Measurements from ENCODE around the gene PLEKHH1. TPM values are rescaled to one million over a fixed set of nuclear protein-coding genes. Genes with fewer than 3 reads are reported as not detected.
A peak's percentile ranks its signal among the peaks of the same experiment; 100 is the strongest.

The PLEKHH1 gene
- total RNA-seq, 2 experiments from 2014 or later = 2.4 to 3.3 TPM

DNA sequence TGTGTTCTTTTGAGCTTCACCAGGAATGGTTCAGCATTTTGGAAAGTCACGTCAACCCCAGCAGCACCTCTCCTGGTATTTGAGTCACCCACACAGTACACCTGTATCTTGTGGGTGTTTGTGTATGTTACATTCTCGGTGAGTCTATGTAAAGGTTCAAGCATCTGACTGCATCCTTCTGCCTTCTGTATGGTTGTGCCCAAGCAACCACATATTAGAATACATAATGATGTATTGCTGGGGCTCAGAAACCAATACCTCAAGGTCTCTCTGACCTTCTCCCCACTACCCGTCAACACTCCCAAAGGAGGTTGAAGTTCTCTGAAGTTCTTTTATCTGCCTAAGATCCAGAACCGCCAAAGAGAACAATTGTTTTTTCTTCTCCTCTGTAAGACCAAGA is 35.4 kb upstream of the PLEKHH1 start:
- peaks cover 13% of the 10 kb centered on the region for H3K9me3 Mint-ChIP-seq
- no peak overlapping the region for H3K4me3 Mint-ChIP-seq
- DNase-seq = no peak
- H3K36me3 Mint-ChIP-seq = peaks cover 8% of the 10 kb centered on the region
- peaks cover 9% of the 10 kb centered on the region for H3K4me1 Mint-ChIP-seq
- H3K27me3 Mint-ChIP-seq = no peaks in the 10 kb centered on the region
- no peak overlapping the region for H3K27ac Mint-ChIP-seq

DNA sequence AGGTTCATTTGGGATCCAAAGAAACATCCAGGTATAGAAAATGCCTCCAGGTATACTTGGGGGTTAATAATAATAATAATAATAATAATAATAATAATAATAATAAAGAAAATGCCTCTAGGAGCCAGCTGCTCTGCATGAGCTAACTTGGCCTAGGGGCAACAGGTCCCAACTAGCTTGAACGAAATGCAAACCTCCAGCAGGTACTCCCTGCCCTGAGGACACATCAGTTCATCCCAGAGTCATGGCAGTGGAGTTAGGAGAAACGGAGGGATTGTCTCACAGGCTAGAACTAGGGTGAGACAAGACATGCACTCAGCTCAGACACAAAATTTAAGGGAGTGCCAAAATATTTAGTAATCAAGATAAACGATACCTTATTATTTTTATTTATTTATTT is 32.1 kb upstream of the PLEKHH1 start:
- Mint-ChIP-seq H3K27ac (no peak overlapping the region), H3K36me3 (no peaks in the 10 kb centered on the region), H3K27me3 (no peaks in the 10 kb centered on the region), H3K4me3 (no peak overlapping the region), H3K4me1 (peaks cover 9% of the 10 kb centered on the region), H3K9me3 (no peaks in the 10 kb centered on the region)
- no peak for DNase-seq

DNA sequence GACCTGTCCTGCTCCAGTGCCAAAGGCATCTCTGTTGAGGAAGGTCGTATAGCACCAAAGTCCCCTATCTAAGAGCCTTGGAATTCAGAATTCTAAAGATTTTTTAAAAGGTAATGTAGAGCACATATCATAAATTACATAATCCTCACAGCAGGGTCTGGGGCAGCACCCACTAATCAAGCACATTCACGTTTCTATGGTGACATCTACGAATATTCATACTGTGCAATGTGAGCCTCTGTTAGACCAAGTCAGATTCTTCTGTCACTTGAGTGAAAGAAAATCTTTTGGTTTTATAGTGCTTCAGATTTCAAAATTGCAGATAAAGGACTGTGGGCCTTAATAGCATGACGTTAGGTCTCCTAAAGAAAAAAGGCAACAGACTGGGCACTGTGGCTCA is 31.4 kb upstream of the PLEKHH1 start:
- Mint-ChIP-seq H3K27me3 (no peaks in the 10 kb centered on the region), H3K36me3 (no peaks in the 10 kb centered on the region), H3K9me3 (no peaks in the 10 kb centered on the region), H3K4me3 (no peak overlapping the region), H3K27ac (no peak overlapping the region), H3K4me1 (peaks cover 9% of the 10 kb centered on the region)
- no peak for DNase-seq

- no peaks in the 10 kb centered on the region for H3K9me3 Mint-ChIP-seq
- no peak overlapping the region for H3K27ac Mint-ChIP-seq
- H3K36me3 Mint-ChIP-seq = no peaks in the 10 kb centered on the region
- no peak for DNase-seq
- no peaks in the 10 kb centered on the region for H3K27me3 Mint-ChIP-seq
- no peak overlapping the region for H3K4me3 Mint-ChIP-seq
- H3K4me1 Mint-ChIP-seq = peaks cover 3% of the 10 kb centered on the region
Measured at GRCh38 chr14:67502867-67503266, 30.2 kb upstream of the PLEKHH1 start.

DNA sequence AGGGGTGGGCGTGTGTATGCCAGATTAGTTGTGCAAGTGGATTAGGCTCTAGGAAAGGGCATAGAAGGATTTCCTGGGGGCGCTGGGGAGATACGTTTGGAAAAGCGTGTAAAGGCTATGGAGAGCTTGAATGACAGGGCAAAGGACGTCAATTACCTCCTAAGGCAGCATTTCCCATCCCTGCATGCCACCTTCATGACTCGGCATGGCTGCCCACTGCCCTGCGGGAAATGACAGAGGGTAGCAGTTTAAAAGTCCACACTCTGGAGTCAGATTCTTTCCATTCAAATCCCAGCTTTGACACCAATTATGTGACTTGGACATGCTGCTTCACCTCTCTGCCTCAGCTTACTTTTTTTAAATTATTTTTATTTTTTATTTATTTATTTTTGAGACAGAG is 29.8 kb upstream of the PLEKHH1 start:
- H3K27me3 Mint-ChIP-seq = no peaks in the 10 kb centered on the region
- H3K36me3 Mint-ChIP-seq = no peaks in the 10 kb centered on the region
- H3K27ac Mint-ChIP-seq = no peak overlapping the region
- no peak for DNase-seq
- H3K4me1 Mint-ChIP-seq = no peaks in the 10 kb centered on the region
- no peak overlapping the region for H3K4me3 Mint-ChIP-seq
- no peaks in the 10 kb centered on the region for H3K9me3 Mint-ChIP-seq

DNA sequence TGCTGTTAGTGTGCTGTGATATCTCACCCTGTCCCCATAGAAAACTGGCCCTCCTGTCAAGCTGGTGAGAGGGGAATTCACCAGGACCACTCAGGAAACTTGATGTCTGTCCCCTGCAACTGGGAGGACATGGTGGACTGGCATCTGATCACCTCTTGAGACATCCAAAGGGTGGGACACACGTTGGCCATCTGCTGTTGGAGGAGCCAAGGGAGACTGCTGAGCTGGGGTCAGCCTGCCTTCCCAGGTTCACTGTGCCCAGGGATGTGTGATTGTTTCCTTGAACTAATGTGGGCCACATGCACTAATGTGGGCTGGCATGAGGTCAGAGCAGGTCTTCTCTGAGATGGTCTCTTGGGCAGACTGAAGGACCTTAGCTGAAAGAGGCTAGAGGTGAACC is 27.8 kb upstream of the PLEKHH1 start:
- Mint-ChIP-seq H3K4me1 (no peaks in the 10 kb centered on the region), H3K27ac (no peak overlapping the region), H3K36me3 (no peaks in the 10 kb centered on the region), H3K4me3 (no peak overlapping the region), H3K9me3 (no peaks in the 10 kb centered on the region), H3K27me3 (no peaks in the 10 kb centered on the region)
- DNase-seq = no peak

- H3K9me3 Mint-ChIP-seq = no peaks in the 10 kb centered on the region
- H3K4me1 Mint-ChIP-seq = peaks cover 14% of the 10 kb centered on the region
- no peaks in the 10 kb centered on the region for H3K27me3 Mint-ChIP-seq
- no peak for DNase-seq
- H3K36me3 Mint-ChIP-seq = no peaks in the 10 kb centered on the region
- H3K4me3 Mint-ChIP-seq = no peak overlapping the region
- no peak overlapping the region for H3K27ac Mint-ChIP-seq
Measured at GRCh38 chr14:67508956-67509355, 24.1 kb upstream of the PLEKHH1 start.

DNA sequence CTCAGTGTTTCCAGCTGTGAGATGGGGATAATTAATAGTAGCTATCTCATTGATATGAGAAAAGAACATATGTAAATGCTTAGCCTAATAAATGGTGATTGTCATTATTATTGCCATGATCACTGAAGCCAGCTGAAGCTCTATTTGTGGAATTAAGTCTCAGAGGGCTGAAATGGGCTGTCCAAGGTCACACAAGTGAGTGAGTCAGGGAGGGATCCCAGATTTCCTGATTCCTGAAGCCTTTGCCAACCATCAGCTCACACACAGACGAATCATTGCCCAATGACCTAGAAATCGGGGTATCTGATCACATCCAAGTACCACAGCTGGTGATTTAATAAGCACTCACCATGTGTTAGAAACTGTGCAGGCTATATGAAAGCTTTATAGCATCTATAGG is 23.0 kb upstream of the PLEKHH1 start:
- Mint-ChIP-seq H3K27me3 (no peaks in the 10 kb centered on the region), H3K4me1 (peaks cover 19% of the 10 kb centered on the region), H3K27ac (no peak overlapping the region), H3K9me3 (no peaks in the 10 kb centered on the region), H3K36me3 (no peaks in the 10 kb centered on the region), H3K4me3 (no peak overlapping the region)
- no peak for DNase-seq

- H3K27ac Mint-ChIP-seq = no peak overlapping the region
- no peak for DNase-seq
- H3K9me3 Mint-ChIP-seq = no peaks in the 10 kb centered on the region
- H3K4me3 Mint-ChIP-seq = no peak overlapping the region
- no peaks in the 10 kb centered on the region for H3K36me3 Mint-ChIP-seq
- H3K4me1 Mint-ChIP-seq = peaks cover 22% of the 10 kb centered on the region
- H3K27me3 Mint-ChIP-seq = no peaks in the 10 kb centered on the region
Measured at GRCh38 chr14:67510836-67511235, 22.3 kb upstream of the PLEKHH1 start.

DNA sequence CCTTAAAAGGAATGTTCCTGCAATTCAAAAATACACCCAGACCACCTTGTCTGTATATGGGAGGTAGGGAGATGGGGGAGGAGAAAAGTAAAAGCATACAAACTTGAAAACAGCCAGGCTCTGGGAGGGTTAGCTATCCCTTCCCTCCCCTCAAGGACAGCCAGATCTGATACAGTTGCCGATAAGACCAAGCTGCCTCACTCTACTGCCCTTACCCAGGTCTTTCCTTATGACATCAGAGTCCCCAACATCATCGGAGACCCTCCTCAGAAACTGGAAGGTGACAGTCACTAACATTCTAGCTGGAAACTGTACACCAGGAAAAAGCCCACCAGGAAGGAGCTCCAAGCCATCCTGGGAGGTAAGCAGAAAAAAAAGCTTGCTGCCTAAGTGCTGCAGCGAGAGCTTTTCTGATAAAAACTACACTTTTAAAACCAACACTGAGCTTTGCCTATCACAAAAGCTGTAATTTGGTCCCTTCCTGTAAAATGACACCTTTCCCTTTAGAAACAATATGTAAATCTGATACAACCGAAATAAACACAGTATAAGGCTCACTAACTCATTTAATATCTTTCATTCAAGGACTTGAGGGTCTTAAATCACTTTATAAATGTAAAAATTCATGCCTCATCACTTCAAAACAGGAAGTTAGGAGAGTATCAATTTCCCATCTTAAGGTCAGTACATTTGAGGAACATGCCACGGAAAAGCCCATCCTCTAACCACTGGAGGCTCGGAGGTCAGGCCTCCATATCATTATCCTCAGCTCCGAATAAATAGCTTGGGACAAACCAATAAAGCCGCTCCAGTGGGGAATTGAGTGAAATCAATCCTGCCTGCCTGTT is 20.4 kb upstream of the PLEKHH1 start:
- H3K27ac Mint-ChIP-seq = no peak overlapping the region
- no peak overlapping the region for H3K4me3 Mint-ChIP-seq
- no peaks in the 10 kb centered on the region for H3K36me3 Mint-ChIP-seq
- no peaks in the 10 kb centered on the region for H3K9me3 Mint-ChIP-seq
- no peak for DNase-seq
- no peaks in the 10 kb centered on the region for H3K27me3 Mint-ChIP-seq
- H3K4me1 Mint-ChIP-seq = peaks cover 29% of the 10 kb centered on the region

GRCh38 chr14:67513631-67514108 is 19.4 kb upstream of the PLEKHH1 start:
- DNase-seq = no peak
- no peaks in the 10 kb centered on the region for H3K36me3 Mint-ChIP-seq
- H3K27ac Mint-ChIP-seq = no peak overlapping the region
- H3K9me3 Mint-ChIP-seq = no peaks in the 10 kb centered on the region
- peaks cover 29% of the 10 kb centered on the region for H3K4me1 Mint-ChIP-seq
- no peak overlapping the region for H3K4me3 Mint-ChIP-seq
- H3K27me3 Mint-ChIP-seq = no peaks in the 10 kb centered on the region

GRCh38 chr14:67514203-67514607 is 18.9 kb upstream of the PLEKHH1 start:
- no peaks in the 10 kb centered on the region for H3K36me3 Mint-ChIP-seq
- DNase-seq = no peak
- H3K9me3 Mint-ChIP-seq = no peaks in the 10 kb centered on the region
- H3K4me3 Mint-ChIP-seq = peak overlapping the region; percentile 81
- H3K27me3 Mint-ChIP-seq = no peaks in the 10 kb centered on the region
- H3K4me1 Mint-ChIP-seq = peaks cover 29% of the 10 kb centered on the region
- H3K27ac Mint-ChIP-seq = peak overlapping the region; percentile 39

DNA sequence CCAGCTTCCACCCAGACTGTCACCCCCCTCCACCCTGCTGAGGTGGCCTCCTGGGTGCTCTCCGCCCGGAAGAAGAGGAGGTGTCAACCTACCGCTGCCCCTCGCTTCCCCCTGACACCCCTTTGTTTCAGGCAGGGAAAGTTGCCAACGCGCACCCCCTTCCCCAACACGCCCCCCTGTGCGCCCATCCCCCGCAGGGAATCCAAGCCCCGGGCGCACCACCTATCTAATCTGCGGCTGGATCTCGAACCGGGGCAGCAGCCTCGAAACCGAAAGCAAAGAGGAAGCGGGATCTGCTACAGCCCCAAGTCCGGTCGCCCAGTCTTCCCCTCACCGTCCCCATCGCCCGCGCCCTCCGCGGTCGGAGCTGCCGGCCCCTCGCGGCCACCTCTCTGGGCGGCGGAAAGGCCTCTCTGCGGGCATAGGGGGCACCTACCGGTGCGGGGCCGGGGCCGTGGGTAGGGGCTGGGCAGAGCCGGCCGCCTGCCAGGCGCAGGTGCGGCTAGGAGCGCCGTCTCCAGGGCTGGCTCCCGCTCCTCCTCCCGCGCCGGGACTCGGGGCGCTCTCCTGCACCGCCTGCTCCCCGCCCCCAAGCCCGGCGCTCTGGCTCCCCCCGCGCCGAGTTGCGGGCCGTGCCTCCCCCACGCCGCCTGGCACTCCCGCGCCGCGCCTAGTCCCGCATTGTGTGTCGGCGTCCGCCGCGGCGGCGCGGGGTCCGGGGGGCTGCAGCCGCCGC is 18.3 kb upstream of the PLEKHH1 start:
- H3K9me3 Mint-ChIP-seq = no peaks in the 10 kb centered on the region
- H3K36me3 Mint-ChIP-seq = no peaks in the 10 kb centered on the region
- H3K4me1 Mint-ChIP-seq = peaks cover 29% of the 10 kb centered on the region
- peak; percentile 48 for DNase-seq
- peak overlapping the region; percentile 39 for H3K27ac Mint-ChIP-seq
- H3K27me3 Mint-ChIP-seq = no peaks in the 10 kb centered on the region
- peak overlapping the region; percentile 81 for H3K4me3 Mint-ChIP-seq

GRCh38 chr14:67515386-67516079 is 17.6 kb upstream of the PLEKHH1 start:
- H3K9me3 Mint-ChIP-seq = no peaks in the 10 kb centered on the region
- H3K4me3 Mint-ChIP-seq = peak overlapping the region; percentile 66
- no peaks in the 10 kb centered on the region for H3K27me3 Mint-ChIP-seq
- peak; percentile 43 for DNase-seq
- peaks cover 29% of the 10 kb centered on the region for H3K4me1 Mint-ChIP-seq
- H3K36me3 Mint-ChIP-seq = no peaks in the 10 kb centered on the region
- H3K27ac Mint-ChIP-seq = no peak overlapping the region

DNA sequence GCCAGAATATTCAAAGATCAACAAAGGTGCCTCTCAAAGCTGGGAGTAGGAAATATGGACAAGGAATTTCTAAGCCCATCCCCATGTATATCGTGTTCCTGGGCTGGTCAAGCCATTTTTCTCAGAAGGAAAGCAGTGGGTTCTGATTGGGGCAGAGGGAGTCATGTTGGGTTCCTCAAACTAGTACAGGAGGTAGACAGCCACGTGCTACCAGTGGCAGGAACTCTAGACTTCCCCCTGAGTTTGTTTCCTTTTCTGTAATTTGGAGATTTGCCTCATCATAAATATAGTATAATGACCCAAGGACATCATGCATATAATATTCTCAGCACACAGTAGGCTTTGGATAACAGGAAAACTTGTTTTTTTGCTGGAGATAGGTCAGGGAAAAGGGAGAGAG is 16.4 kb upstream of the PLEKHH1 start:
- Mint-ChIP-seq H3K4me3 (peak overlapping the region; percentile 16), H3K27ac (no peak overlapping the region), H3K9me3 (no peaks in the 10 kb centered on the region), H3K4me1 (peaks cover 26% of the 10 kb centered on the region), H3K36me3 (no peaks in the 10 kb centered on the region), H3K27me3 (no peaks in the 10 kb centered on the region)
- DNase-seq = no peak
